ENCODE data around the gene ABHD12B.

DNA sequence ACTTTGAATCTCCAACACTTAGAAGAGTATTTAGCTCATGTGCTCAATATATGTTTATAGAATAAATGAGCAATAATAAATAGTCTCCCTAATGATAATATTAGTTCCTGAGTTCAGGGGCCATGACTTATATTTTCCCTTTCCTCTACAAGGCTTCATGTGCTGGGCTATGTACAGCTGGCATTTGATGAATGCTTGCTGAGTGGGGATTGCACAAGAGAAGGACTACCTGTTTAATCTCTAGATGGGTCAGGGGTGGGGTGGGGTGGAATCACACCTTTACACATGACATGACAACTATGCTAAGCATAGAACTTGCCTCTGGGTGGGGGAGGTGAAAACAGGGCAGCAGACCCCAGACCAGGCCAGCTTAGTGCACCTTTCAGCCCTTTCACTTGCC is 7.6 kb upstream of the ABHD12B start:
- TF ChIP-seq EZH2phosphoT487 (IDR thresholded peaks at IDR 0.05; ENCODE audit: low read length): no peak
- TF ChIP-seq, protein P1, sequence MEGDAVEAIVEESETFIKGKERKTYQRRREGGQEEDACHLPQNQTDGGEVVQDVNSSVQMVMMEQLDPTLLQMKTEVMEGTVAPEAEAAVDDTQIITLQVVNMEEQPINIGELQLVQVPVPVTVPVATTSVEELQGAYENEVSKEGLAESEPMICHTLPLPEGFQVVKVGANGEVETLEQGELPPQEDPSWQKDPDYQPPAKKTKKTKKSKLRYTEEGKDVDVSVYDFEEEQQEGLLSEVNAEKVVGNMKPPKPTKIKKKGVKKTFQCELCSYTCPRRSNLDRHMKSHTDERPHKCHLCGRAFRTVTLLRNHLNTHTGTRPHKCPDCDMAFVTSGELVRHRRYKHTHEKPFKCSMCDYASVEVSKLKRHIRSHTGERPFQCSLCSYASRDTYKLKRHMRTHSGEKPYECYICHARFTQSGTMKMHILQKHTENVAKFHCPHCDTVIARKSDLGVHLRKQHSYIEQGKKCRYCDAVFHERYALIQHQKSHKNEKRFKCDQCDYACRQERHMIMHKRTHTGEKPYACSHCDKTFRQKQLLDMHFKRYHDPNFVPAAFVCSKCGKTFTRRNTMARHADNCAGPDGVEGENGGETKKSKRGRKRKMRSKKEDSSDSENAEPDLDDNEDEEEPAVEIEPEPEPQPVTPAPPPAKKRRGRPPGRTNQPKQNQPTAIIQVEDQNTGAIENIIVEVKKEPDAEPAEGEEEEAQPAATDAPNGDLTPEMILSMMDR (IDR thresholded peaks at IDR 0.05; ENCODE audit: low read length): no peak

Measured in MM.1S (cell line).